K562 (cell line): ENCODE measurements around the gene CCSER1. TPM values are rescaled to one million over a fixed set of nuclear protein-coding genes. Genes with fewer than 3 reads are reported as not detected.
"Not testable (repeated sequence)": the region's sequence is repeated elsewhere in the genome, so short reads cannot be mapped to it uniquely, and the experiment has no call there.

Experiments
- ATAC-seq: fragments of 200-7000 bp; cut with Tn5 transposase; 3 replicates; pipeline ENCODE4 v1.9.1; 2020; ENCODE audit warnings: moderate library complexity
- BruUV-seq: library from RNA; stranded (reverse); fragments of 400-500 nt; replicated peaks from 2 replicates; lab custom pipeline; 2021; lab: Mats Ljungman, UMichigan
- CTCF ChIA-PET: fragments of 300-600 bp; formaldehyde crosslinking; extraction: SDS; loops from one replicate; lab custom pipeline; 2021; ENCODE audit warnings: low intra/inter-chr PET ratio; lab: Yijun Ruan, JAX
- POLR2A ChIA-PET: fragments of 300-600, 350-650 bp; sonication (Branson Sonifier 250); formaldehyde crosslinking; extraction: SDS; loops from one replicate; lab custom pipeline; 2021; ENCODE audit warnings: antibody characterized with exemption, inconsistent platforms; lab: Yijun Ruan, JAX
- DNase-seq, 4 experiments: peaks; one replicate each; pipeline versions ENCODE4 v3.0.0 to v3.0.0-alpha.2; 2011 to 2018; ENCODE audit warnings: low spot score in 3 of 4, mixed read lengths in 3 of 4; ENCODE audit errors: extremely low read depth in 1 of 4
- FAIRE-seq: peaks from 2 replicates; lab custom pipeline; 2011; peaks lifted over from hg19 to GRCh38; lab: Jason Lieb, UNC
- H2AFZ ChIP-seq: 2 replicates; pipeline ENCODE4 v1.6.0; 2011; ENCODE audit warnings: low read depth, low read length, control low read depth, inconsistent platforms
- H3K27ac ChIP-seq: fragments of 200-600 bp; 3 replicates; pipeline ENCODE4 v1.8.0; 2011; ENCODE audit warnings: low read depth, mild to moderate bottlenecking, control low read depth, inconsistent platforms, low read length, moderate library complexity, mixed read lengths; ENCODE audit errors: extremely low read depth
- H3K27me3 ChIP-seq, 2 experiments: fragments of 300-600 bp in 1 of 2; 2 replicates in 1 of 2; 3 replicates in 1 of 2; pipeline versions ENCODE4 v1.6.0 to v1.8.0; 2011; ENCODE audit warnings: inconsistent platforms in 2 of 2, low read length in 2 of 2, mild to moderate bottlenecking in 1 of 2, mixed read lengths in 1 of 2, moderate library complexity in 1 of 2; ENCODE audit not compliant: control insufficient read depth in 2 of 2, insufficient read depth in 2 of 2
- H3K36me3 ChIP-seq: fragments of 300-600 bp; 3 replicates; pipeline ENCODE4 v1.8.0; 2011; ENCODE audit warnings: mild to moderate bottlenecking, low read length, inconsistent platforms; ENCODE audit not compliant: control insufficient read depth, insufficient read depth
- H3K4me1 ChIP-seq, 2 experiments: fragments of 200-600 bp in 1 of 2; replicated peaks in 1 of 2; 2 replicates in 1 of 2; 3 replicates in 1 of 2; pipeline versions ENCODE4 v1.5.1 to v1.8.0; 2011; ENCODE audit warnings: inconsistent platforms in 2 of 2, low read length in 2 of 2, mild to moderate bottlenecking in 1 of 2, mixed read lengths in 1 of 2, moderate library complexity in 1 of 2; ENCODE audit not compliant: control insufficient read depth in 2 of 2, insufficient read depth in 2 of 2
- H3K4me2 ChIP-seq: 2 replicates; pipeline ENCODE4 v1.6.1; 2011; ENCODE audit warnings: low read length, control low read depth, inconsistent platforms, mixed read lengths; ENCODE audit not compliant: insufficient read depth
- H3K4me3 ChIP-seq: fragments of 200-600 bp; sonication (generic), shearing (Covaris generic); 2 replicates; pipeline ENCODE4 v1.5.1; 2016; ENCODE audit warnings: control low read depth, inconsistent platforms
- H3K79me2 ChIP-seq: fragments of 200-600 bp; 3 replicates; pipeline ENCODE4 v1.8.0; 2011; ENCODE audit warnings: low read length, inconsistent platforms; ENCODE audit not compliant: control insufficient read depth, insufficient read depth
- H3K9ac ChIP-seq, 2 experiments: 2 replicates each; pipeline versions ENCODE4 v1.6.0 to v1.6.1; 2011; ENCODE audit warnings: low read depth in 2 of 2, low read length in 2 of 2, control low read depth in 1 of 2, inconsistent platforms in 1 of 2, mild to moderate bottlenecking in 1 of 2, mixed read lengths in 1 of 2; ENCODE audit not compliant: insufficient read depth in 1 of 2
- H3K9me1 ChIP-seq: one replicate; pipeline ENCODE4 v1.6.0; 2011; ENCODE audit warnings: inconsistent platforms, mild to moderate bottlenecking, low read length, moderate library complexity; ENCODE audit not compliant: control insufficient read depth, insufficient read depth
- H3K9me3 ChIP-seq: replicated peaks from 2 replicates; pipeline ENCODE4 v1.5.1; 2011; ENCODE audit warnings: low read depth, low read length, inconsistent platforms; ENCODE audit not compliant: control insufficient read depth, insufficient read depth
- H4K20me1 ChIP-seq: replicated peaks from 2 replicates; pipeline ENCODE4 v1.6.1; 2011; ENCODE audit warnings: low read length, inconsistent platforms, mixed read lengths; ENCODE audit not compliant: control insufficient read depth, insufficient read depth
- KDM4B ChIP-seq, 2 experiments: fragments of 450-650 bp in 1 of 2; sonication (generic) in 1 of 2; IDR thresholded peaks; 2 replicates each; pipeline ENCODE4 v1.6.1; 2016 to 2017; ENCODE audit warnings: borderline replicate concordance in 2 of 2, antibody characterized with exemption in 1 of 2, low read depth in 1 of 2, mild to moderate bottlenecking in 1 of 2
- NFXL1 ChIP-seq: fragments of 450-650 bp; formaldehyde crosslinking; IDR thresholded peaks from 2 replicates; pipeline ENCODE4 v1.4.0; 2021; ENCODE audit warnings: mild to moderate bottlenecking
- NFYB ChIP-seq: IDR thresholded peaks from 2 replicates; pipeline ENCODE4 v1.6.1; 2011; ENCODE audit warnings: mild to moderate bottlenecking, moderate library complexity; ENCODE audit not compliant: insufficient read length; ENCODE audit errors: extremely low read depth
- POLR2B ChIP-seq: fragments of 450-650 bp; IDR thresholded peaks from 2 replicates; pipeline ENCODE4 v1.6.1; 2018; ENCODE audit warnings: low read depth; ENCODE audit not compliant: partially characterized antibody
- ZC3H8 ChIP-seq: fragments of 450-650 bp; IDR thresholded peaks from 2 replicates; pipeline ENCODE4 v1.6.1; 2017
- ZNF79 ChIP-seq: fragments of 250-450 bp; sonication (Bioruptor Pico); IDR thresholded peaks from 2 replicates; pipeline ENCODE4 v1.4.0; 2020; ENCODE audit warnings: low read depth, mild to moderate bottlenecking, moderate library complexity
- WGBS: fragments of 100-300 bp; shearing (Covaris generic); methylation state at CpG from one replicate; pipeline ENCODE4 v1.1.6; 2016; ENCODE audit warnings: low coverage, mixed read lengths; ENCODE audit not compliant: insufficient coverage; ENCODE audit errors: missing lambda C conversion rate; 5-methylcytosine and 5-hydroxymethylcytosine counted together
- in situ Hi-C: fragments of 300-500 bp; cut with MboI; formaldehyde crosslinking; loops from 4 replicates; pipeline ENCODE4 v1.15.0; 2018; ENCODE audit warnings: inconsistent platforms, mixed read lengths
- intact Hi-C: fragments of 100-400 bp; cut with micrococcal nuclease; formaldehyde crosslinking; loops from 2 replicates; pipeline ENCODE4 v1.14.2; 2022
- polyA plus RNA-seq, 8 experiments: library from polyadenylated mRNA; depleted of rRNA in 4 of 8; stranded (reverse) in 5 of 8; unstranded in 3 of 8; fragments of >200 nt; fragmentation: Nextera tagmentation in 2 of 8; fragmentation: Illumina TruSeq in 1 of 8; extraction: Ambion mirVana in 2 of 8; extraction: Trizol in 1 of 8; gene quantifications; 2 replicates each; pipeline versions ENCODE4 v1.2.1 to v1.2.3, GENCODE V29; 2011 to 2014; ENCODE audit warnings: inconsistent platforms in 1 of 8, missing spikeins in 1 of 8
- total RNA-seq, 7 experiments: library from RNA; depleted of rRNA in 6 of 7; stranded (reverse); fragments of >200 nt in 6 of 7; fragmentation: Illumina TruSeq in 2 of 7; extraction: Trizol in 2 of 7; gene quantifications; 2 replicates each; pipeline versions ENCODE4 v1.2.1 to v1.2.3, GENCODE V29; 2011 to 2021; ENCODE audit warnings: low replicate concordance in 1 of 7

The CCSER1 gene
- total and polyA plus RNA-seq, 9 of the 15 experiments (the other 6 are each of a cell fraction or from before 2014, with no cell fraction given) = not detected

GRCh38 chr4:90889171-90889570 is 762.0 kb downstream of the CCSER1 start (continued):
- TF ChIP-seq ZNF79 (CRISPR knock-in tag) (no peak), KDM4B (IDR thresholded peaks at IDR 0.05; ENCODE audit: borderline replicate concordance in 2 of 2, low read depth in 1 of 2) (no peak), NFXL1 (no peak), POLR2B (no peak), NFYB (no peak), ZC3H8 (no peak)

DNA sequence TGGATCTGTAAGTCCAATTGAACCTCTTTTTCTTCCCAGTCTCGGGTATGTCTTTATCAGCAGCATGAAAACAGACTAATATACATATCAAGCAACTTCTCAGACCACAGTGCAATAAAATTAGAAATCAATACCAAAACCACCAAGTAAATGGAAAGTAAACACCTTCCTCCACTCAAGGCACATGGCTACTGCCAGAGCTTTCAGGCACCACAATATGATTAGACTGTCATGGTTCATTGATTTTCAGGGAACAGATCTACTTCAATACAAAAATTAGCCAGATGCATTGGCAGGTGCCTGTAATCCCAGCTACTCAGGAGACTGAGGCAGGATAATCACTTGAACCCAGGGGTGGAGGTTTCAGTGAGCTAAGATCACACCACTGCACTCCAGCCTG is 776.2 kb downstream of the CCSER1 start:
- H2AFZ ChIP-seq, intact Hi-C loops, H3K9me1 ChIP-seq, ATAC-seq, POLR2A ChIA-PET, H4K20me1 ChIP-seq, H3K27me3 ChIP-seq, H3K9me3 ChIP-seq, H3K36me3 ChIP-seq, H3K4me2 ChIP-seq, CTCF ChIA-PET, BruUV-seq, H3K27ac ChIP-seq, H3K4me1 ChIP-seq, H3K79me2 ChIP-seq, DNase-seq, H3K4me3 ChIP-seq, in situ Hi-C loops, H3K9ac ChIP-seq, FAIRE-seq: not testable (repeated sequence)
- WGBS = 0% methylated on average over 1 of the region's 1 CpG
